ENCODE results near the gene CDC42. TPM values are rescaled to one million over a fixed set of nuclear protein-coding genes. Genes with fewer than 3 reads are reported as not detected.

The CDC42 gene
- total RNA-seq, 4 donors from 2014 or later, result 177 to 243 (median 204) TPM

DNA sequence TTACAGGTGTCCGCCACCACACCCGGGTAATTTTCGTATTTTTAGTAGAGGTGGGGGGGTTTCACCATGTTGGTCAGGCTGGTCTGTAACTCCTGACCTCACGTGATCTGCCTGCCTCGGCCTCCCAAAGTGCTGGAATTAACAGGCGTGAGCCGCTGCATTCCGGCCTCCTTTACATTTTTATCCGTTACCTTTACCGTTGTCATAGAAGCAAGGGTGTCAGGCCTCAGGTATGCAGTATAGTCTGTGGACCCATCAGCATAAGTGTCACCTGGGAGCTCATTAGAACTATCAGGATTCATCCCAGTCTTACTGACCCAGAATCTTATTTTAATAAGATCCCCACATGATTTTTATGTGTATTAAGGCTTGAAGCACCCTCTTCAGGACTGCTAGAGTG, 5.4 kb downstream of the CDC42 start:
- TF ChIP-seq, protein P1, sequence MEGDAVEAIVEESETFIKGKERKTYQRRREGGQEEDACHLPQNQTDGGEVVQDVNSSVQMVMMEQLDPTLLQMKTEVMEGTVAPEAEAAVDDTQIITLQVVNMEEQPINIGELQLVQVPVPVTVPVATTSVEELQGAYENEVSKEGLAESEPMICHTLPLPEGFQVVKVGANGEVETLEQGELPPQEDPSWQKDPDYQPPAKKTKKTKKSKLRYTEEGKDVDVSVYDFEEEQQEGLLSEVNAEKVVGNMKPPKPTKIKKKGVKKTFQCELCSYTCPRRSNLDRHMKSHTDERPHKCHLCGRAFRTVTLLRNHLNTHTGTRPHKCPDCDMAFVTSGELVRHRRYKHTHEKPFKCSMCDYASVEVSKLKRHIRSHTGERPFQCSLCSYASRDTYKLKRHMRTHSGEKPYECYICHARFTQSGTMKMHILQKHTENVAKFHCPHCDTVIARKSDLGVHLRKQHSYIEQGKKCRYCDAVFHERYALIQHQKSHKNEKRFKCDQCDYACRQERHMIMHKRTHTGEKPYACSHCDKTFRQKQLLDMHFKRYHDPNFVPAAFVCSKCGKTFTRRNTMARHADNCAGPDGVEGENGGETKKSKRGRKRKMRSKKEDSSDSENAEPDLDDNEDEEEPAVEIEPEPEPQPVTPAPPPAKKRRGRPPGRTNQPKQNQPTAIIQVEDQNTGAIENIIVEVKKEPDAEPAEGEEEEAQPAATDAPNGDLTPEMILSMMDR (IDR thresholded peaks at IDR 0.05), result no peak
- TF ChIP-seq POLR2A (IDR thresholded peaks at IDR 0.05; ENCODE audit: low read depth) (no peak), POLR2AphosphoS5 (IDR thresholded peaks at IDR 0.05) (no peak), EP300 (IDR thresholded peaks at IDR 0.05) (no peak)
- WGBS, result 83% methylated on average over 10 of the region's 10 CpGs
- Histone ChIP-seq H3K27ac (replicated peaks in 1 of 4) (peak overlapping the region in 3 of 4 donors; percentile 24 to 55 (median 26)), H3K36me3 (peaks cover 0 to 14% (median 4%) of the 10 kb centered on the region in 4 donors), H3K27me3 (no peaks in the 10 kb centered on the region), H3K4me1 (peaks cover 83 to 91% (median 87%) of the 10 kb centered on the region in 4 donors), H3K9me3 (no peaks in the 10 kb centered on the region), H3K4me3 (no peak overlapping the region)
- intact Hi-C loops (cut with DNase I), result no loop called here
- no peak for DNase-seq (ENCODE audit: extremely low spot score)

DNA sequence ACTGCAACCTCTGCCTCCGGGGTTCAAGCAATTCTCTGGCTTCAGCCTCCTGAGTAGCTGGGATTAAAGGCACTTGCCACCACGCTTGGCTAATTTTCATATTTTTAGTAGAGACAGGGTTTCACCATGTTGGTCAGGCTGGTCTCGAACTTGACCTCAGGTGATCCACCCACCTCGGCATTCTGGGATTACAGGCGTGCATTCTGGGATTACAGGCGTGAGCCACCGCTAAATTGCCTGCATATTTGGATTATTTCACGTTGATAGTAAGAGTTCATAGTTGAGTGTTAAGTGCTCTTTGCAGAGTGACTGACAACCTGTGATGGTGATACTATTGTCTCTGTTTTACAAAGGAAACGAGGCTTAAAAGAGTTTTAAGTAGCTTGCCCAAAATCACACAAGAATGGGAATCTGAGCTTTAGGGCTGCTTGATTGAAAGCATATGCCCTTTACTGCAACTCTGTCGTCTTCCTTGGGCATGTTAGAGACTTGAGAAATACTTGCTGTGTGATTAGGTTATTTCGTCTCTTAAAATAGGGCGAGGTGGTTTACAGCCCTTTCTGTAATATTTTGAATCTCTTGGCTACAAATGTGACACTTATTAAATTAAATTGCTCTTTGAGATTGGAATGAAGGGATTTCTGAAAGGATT, 12.4 kb downstream of the CDC42 start:
- Histone ChIP-seq H3K27me3 (no peaks in the 10 kb centered on the region), H3K4me3 (no peak overlapping the region), H3K9me3 (no peaks in the 10 kb centered on the region), H3K27ac (replicated peaks in 1 of 4) (no peak overlapping the region), H3K36me3 (peaks cover 0 to 11% (median 0%) of the 10 kb centered on the region in 4 donors), H3K4me1 (peaks cover 88 to 100% (median 98%) of the 10 kb centered on the region in 4 donors)
- intact Hi-C loops (cut with DNase I), result no loop called here
- no peak for TF ChIP-seq EP300 (IDR thresholded peaks at IDR 0.05)
- TF ChIP-seq POLR2AphosphoS5 (IDR thresholded peaks at IDR 0.05), result no peak
- TF ChIP-seq, protein P1 (IDR thresholded peaks at IDR 0.05), result no peak
- TF ChIP-seq POLR2A (IDR thresholded peaks at IDR 0.05; ENCODE audit: low read depth), result no peak
- 78% methylated on average over 11 of the region's 12 CpGs for WGBS
- no peak for DNase-seq (ENCODE audit: extremely low spot score)

DNA sequence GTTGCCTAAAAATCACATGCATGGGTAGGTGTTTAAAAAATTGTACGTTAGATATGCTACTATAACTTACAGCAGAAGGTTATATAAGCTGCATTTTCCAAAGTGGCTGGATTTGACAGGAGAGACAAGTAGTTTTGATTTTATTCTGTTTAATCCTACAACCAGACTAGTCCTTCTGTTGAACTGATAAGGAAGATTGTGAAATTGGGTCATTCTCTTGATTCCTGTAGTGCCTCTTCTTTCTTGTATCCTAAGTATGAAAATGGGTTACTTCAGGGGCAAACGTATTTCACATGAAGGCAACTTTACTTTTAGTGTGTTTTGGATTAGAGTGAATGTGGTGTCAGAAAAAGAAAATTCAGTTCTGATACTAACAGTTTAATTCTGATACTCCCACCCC, 19.0 kb downstream of the CDC42 start:
- no peak for DNase-seq (ENCODE audit: extremely low spot score)
- intact Hi-C loops (cut with DNase I), result no loop called here
- peaks cover 0 to 9% (median 0%) of the 10 kb centered on the region in 4 donors for H3K36me3 ChIP-seq
- no peaks in the 10 kb centered on the region for H3K9me3 ChIP-seq
- 76% methylated on average over 2 of the region's 2 CpGs for WGBS
- no peak for TF ChIP-seq POLR2A (IDR thresholded peaks at IDR 0.05; ENCODE audit: low read depth)
- TF ChIP-seq POLR2AphosphoS5 (IDR thresholded peaks at IDR 0.05), result no peak
- TF ChIP-seq EP300 (IDR thresholded peaks at IDR 0.05), result no peak
- TF ChIP-seq, protein P1 (IDR thresholded peaks at IDR 0.05), result no peak
- no peaks in the 10 kb centered on the region for H3K27me3 ChIP-seq
- no peak overlapping the region for H3K4me3 ChIP-seq
- peaks cover 74 to 96% (median 91%) of the 10 kb centered on the region in 4 donors for H3K4me1 ChIP-seq
- no peak overlapping the region for H3K27ac ChIP-seq (replicated peaks in 1 of 4)

DNA sequence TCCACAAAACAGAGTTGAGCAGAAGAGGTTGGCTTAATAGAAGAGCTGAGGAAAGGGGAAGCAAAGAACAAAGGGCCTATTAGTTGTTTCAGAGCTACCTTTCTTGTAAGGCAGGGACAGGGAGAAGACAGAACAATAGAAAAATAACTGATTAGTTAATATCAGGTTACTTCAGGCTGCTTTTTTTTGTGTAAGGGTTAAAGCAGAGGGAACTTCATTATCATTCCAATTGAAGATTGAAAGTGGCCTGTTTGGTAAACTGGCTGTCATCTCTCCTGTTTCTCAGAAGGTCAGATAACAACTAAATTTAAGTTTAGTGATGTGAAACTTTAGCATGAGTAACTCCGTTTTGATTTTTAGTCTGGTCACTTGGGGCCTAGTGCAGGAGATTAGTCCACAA, 22.3 kb downstream of the CDC42 start:
- H3K4me1 ChIP-seq, result peaks cover 70 to 94% (median 85%) of the 10 kb centered on the region in 4 donors

More for the DNA sequence above, 22.3 kb downstream of the CDC42 start:
- Histone ChIP-seq H3K9me3 (no peaks in the 10 kb centered on the region), H3K27me3 (no peaks in the 10 kb centered on the region), H3K27ac (replicated peaks in 1 of 4) (no peak overlapping the region), H3K4me3 (no peak overlapping the region), H3K36me3 (peaks cover 0 to 31% (median 9%) of the 10 kb centered on the region in 4 donors)
- 27% methylated on average over 1 of the region's 1 CpG for WGBS
- DNase-seq (ENCODE audit: extremely low spot score), result no peak
- intact Hi-C loops (cut with DNase I), result no loop called here
- TF ChIP-seq, protein P1 (IDR thresholded peaks at IDR 0.05), result no peak
- TF ChIP-seq EP300 (IDR thresholded peaks at IDR 0.05) (no peak), POLR2AphosphoS5 (IDR thresholded peaks at IDR 0.05) (no peak), POLR2A (IDR thresholded peaks at IDR 0.05; ENCODE audit: low read depth) (no peak)
